ENCODE results near the gene FCRLB.
"Not testable (repeated sequence)": the region's sequence is repeated elsewhere in the genome, so short reads cannot be mapped to it uniquely, and the experiment has no call there.

The FCRLB gene

DNA sequence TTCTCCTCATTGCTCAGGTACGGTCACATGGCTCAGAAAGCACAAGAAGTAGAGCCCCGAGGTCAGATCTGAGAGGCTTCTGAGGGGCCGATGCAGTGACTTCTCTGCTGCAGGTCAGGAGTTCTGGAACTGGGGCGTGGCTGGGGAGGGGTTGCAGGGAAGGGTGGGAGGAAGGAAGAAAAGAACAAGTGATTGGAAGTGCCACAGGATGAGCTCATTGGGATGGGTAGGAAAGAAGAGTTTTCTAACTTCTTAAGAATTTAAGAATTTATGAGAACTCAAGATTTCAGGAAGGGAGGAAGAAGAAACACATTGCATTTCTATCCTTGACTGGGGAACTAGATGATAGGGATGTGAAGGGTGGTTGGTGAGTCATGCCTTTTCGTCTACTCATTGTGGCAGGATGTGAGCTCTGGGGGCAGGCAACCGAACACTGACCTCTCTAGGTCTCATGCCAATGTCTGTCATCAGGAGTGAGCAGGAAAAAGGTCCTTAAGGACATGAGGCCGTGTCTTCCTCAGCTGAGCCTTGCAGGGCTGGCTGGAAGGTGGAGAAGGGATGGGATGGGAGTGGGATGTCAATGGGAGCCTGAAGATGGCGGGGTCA is 497 bp downstream of the FCRLB start:
- Histone ChIP-seq H3K27ac (ENCODE audit: low read length) (no peak overlapping the region), H3K27me3 (ENCODE audit: low read depth, low read length) (no peaks in the 10 kb centered on the region), H3K4me3 (ENCODE audit: low read depth in 1 of 2, low read length in 2 of 2) (no peak overlapping the region), H3K9me3 (ENCODE audit: control insufficient read depth in 1 of 2, low read length in 2 of 2) (no peaks in the 10 kb centered on the region), H3K4me1 (ENCODE audit: control insufficient read depth in 1 of 2, insufficient read depth in 2 of 2, low read length in 2 of 2) (peaks cover 0 to 13% of the 10 kb centered on the region in 2 donors), H3K36me3 (ENCODE audit: control insufficient read depth in 1 of 2, insufficient read depth in 2 of 2, low read length in 2 of 2) (no peaks in the 10 kb centered on the region)

DNA sequence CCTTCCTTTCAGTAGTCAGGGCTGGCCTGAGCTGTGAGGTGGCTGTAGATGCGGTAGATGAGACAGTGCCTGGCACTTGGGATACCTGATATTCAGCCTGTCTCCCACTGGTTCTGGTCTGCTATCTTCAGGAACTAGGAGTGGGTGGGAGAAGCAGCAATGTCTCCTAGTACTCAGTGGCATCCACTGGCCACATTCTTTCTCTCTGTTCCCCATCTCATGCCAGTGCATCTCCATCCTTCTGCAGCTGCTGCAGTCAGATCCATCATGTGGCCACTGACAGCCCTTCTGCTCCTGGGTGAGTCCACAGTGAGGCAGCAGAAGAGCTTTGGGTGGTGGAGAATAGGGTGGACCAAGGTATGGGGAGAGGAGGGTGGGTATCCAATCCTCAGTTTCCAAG is 1.1 kb downstream of the FCRLB start:
- H3K36me3 ChIP-seq (ENCODE audit: control insufficient read depth in 1 of 2, insufficient read depth in 2 of 2, low read length in 2 of 2), result no peaks in the 10 kb centered on the region
- H3K9me3 ChIP-seq (ENCODE audit: control insufficient read depth in 1 of 2, low read length in 2 of 2), result no peaks in the 10 kb centered on the region
- peaks cover 0 to 13% of the 10 kb centered on the region in 2 donors for H3K4me1 ChIP-seq (ENCODE audit: control insufficient read depth in 1 of 2, insufficient read depth in 2 of 2, low read length in 2 of 2)
- H3K27ac ChIP-seq (ENCODE audit: low read length), result no peak overlapping the region
- H3K4me3 ChIP-seq (ENCODE audit: low read depth in 1 of 2, low read length in 2 of 2), result no peak overlapping the region
- no peaks in the 10 kb centered on the region for H3K27me3 ChIP-seq (ENCODE audit: low read depth, low read length)

DNA sequence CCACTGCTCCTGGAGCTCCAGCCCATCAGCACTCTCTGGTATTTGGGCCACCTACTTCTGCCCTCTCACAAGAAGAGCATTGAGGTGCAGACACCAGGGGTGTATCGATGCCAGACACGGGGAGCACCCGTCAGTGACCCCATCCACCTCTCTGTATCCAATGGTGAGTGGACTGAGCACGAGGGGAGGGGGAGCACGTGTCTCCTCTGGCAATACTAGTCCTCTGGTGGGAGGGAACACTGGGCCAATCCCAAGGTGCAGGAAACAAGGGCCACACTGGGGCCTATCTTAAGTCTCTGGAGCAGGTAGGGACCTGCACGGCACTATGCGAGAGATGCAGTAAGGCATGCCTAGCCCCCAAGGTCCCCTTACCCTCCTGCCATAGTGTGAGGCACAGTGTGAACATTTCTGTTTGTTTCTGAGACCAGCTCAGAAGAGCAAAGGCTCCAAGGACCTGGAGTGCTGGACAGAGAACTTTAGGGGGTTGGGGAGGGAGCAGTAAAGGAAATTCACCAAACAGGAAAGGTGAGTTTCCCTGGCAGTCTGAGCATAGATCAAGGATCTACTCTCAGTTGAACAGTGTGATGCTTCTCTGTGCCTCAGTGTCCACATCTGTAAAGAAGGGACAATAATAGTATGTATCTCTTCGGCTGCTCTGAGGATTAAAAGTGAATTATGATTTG is 2.3 kb downstream of the FCRLB start:
- peaks cover 0 to 13% of the 10 kb centered on the region in 2 donors for H3K4me1 ChIP-seq (ENCODE audit: control insufficient read depth in 1 of 2, insufficient read depth in 2 of 2, low read length in 2 of 2)
- H3K4me3 ChIP-seq (ENCODE audit: low read depth in 1 of 2, low read length in 2 of 2), result no peak overlapping the region
- no peaks in the 10 kb centered on the region for H3K9me3 ChIP-seq (ENCODE audit: control insufficient read depth in 1 of 2, low read length in 2 of 2)
- no peaks in the 10 kb centered on the region for H3K36me3 ChIP-seq (ENCODE audit: control insufficient read depth in 1 of 2, insufficient read depth in 2 of 2, low read length in 2 of 2)
- H3K27me3 ChIP-seq (ENCODE audit: low read depth, low read length), result no peaks in the 10 kb centered on the region
- no peak overlapping the region for H3K27ac ChIP-seq (ENCODE audit: low read length)

DNA sequence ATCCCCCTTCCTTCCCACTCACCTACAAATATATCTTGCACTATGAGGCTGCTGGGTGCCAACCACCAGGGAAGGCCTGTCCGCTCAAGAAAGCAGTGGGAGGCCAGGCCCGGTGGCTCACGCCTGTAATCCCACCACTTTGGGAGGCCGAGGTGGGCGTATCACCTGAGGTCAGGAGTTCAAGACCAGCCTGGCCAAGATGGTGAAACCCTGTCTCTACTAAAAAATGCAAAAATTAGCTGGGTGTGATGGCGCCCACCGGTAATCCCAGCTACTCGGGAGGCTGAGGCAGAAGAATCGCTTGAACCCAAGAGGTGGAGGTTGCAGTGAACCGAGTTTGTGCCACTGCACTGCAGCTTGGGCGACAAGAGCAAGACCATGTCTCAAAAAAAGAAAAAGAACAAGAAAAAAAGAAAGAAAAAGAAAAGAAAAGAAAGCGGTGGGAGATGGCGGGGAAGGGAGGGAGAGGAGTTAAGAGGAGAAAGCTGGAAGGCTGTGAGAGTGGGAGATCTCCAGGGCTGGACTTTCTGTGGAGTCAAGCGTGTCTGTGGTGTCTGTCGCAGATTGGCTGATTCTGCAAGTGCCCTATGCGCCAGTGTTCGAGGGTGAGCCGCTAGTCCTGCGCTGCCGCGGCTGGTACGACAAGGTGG is 4.0 kb downstream of the FCRLB start:
- Histone ChIP-seq H3K4me1 (ENCODE audit: control insufficient read depth in 1 of 2, insufficient read depth in 2 of 2, low read length in 2 of 2) (peaks cover 0 to 13% of the 10 kb centered on the region in 2 donors), H3K4me3 (ENCODE audit: low read depth in 1 of 2, low read length in 2 of 2) (peak overlapping the region; percentile 80 to 96)
- H3K9me3 ChIP-seq (ENCODE audit: control insufficient read depth in 1 of 2, low read length in 2 of 2); H3K27me3 ChIP-seq (ENCODE audit: low read depth, low read length); H3K27ac ChIP-seq (ENCODE audit: low read length); H3K36me3 ChIP-seq (ENCODE audit: control insufficient read depth in 1 of 2, insufficient read depth in 2 of 2, low read length in 2 of 2): not testable (repeated sequence)

DNA sequence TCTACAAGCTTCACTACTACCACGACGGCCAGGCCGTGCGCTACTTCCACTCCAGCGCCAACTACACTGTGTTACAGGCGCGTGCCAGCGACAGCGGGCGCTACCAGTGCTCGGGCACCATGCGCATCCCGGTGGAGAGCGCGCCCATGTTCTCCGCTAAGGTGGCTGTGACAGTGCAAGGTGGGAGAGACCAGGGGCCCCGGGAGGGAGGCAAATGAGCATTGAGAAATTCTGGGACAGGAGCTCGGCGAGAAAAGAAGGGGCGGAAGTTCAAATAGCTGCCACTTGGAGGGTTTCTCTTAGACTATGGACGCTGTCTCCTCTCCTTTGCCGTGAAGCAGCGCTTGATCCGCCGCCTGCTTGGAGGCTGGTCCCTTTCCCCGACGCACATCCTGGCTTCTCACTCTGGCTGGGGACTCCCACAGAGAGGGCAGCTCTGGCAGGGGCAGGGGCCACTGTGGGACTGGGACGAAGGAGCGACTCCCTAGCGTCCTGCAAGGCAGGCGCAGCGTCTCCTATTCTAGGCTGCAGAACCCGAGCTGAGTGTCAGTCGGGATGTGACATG is 4.6 kb downstream of the FCRLB start:
- H3K36me3 ChIP-seq (ENCODE audit: control insufficient read depth in 1 of 2, insufficient read depth in 2 of 2, low read length in 2 of 2), result no peaks in the 10 kb centered on the region
- H3K27ac ChIP-seq (ENCODE audit: low read length), result peak overlapping the region; percentile 51
- H3K4me1 ChIP-seq (ENCODE audit: control insufficient read depth in 1 of 2, insufficient read depth in 2 of 2, low read length in 2 of 2), result peaks cover 0 to 13% of the 10 kb centered on the region in 2 donors
- H3K4me3 ChIP-seq (ENCODE audit: low read depth in 1 of 2, low read length in 2 of 2), result peak overlapping the region; percentile 80 to 96
- no peaks in the 10 kb centered on the region for H3K27me3 ChIP-seq (ENCODE audit: low read depth, low read length)
- no peaks in the 10 kb centered on the region for H3K9me3 ChIP-seq (ENCODE audit: control insufficient read depth in 1 of 2, low read length in 2 of 2)

DNA sequence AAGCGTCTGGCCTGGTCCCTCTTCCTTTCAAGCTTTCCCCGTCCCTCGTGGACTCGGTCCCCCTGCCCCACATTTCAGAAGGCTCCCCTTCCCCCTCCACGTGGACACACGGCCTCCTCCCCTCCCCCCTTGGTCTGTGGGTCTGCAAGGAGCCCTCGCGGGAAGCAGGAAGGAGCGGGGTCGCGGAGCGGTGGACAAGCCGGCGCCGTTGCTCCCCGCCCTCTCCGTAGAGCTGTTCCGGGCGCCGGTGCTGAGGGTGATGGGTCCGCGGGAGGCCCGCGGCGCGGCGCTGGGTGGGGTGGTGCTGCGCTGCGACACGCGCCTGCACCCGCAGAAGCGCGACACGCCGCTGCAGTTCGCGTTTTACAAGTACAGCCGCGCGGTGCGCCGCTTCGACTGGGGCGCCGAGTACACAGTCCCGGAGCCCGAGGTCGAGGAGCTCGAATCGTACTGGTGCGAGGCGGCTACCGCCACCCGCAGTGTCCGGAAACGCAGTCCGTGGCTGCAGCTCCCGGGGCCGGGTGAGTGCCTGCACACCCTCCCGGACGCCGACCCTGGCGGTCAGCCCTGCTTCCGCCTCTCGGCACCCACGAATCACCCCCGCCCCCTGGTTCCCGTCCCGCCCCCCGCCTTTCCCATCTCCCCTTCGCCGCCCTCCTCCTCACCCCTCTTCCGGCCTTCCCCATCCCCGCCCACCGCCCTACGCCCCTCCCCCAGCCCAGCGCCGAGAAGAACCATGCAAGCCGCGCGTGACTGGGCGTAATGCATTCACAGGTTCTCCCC is 5.3 kb downstream of the FCRLB start:
- peak overlapping the region; percentile 51 for H3K27ac ChIP-seq (ENCODE audit: low read length)
- peaks cover 0 to 13% of the 10 kb centered on the region in 2 donors for H3K4me1 ChIP-seq (ENCODE audit: control insufficient read depth in 1 of 2, insufficient read depth in 2 of 2, low read length in 2 of 2)
- no peaks in the 10 kb centered on the region for H3K36me3 ChIP-seq (ENCODE audit: control insufficient read depth in 1 of 2, insufficient read depth in 2 of 2, low read length in 2 of 2)
- H3K9me3 ChIP-seq (ENCODE audit: control insufficient read depth in 1 of 2, low read length in 2 of 2), result no peaks in the 10 kb centered on the region
- peak overlapping the region; percentile 80 to 96 for H3K4me3 ChIP-seq (ENCODE audit: low read depth in 1 of 2, low read length in 2 of 2)
- H3K27me3 ChIP-seq (ENCODE audit: low read depth, low read length), result no peaks in the 10 kb centered on the region

DNA sequence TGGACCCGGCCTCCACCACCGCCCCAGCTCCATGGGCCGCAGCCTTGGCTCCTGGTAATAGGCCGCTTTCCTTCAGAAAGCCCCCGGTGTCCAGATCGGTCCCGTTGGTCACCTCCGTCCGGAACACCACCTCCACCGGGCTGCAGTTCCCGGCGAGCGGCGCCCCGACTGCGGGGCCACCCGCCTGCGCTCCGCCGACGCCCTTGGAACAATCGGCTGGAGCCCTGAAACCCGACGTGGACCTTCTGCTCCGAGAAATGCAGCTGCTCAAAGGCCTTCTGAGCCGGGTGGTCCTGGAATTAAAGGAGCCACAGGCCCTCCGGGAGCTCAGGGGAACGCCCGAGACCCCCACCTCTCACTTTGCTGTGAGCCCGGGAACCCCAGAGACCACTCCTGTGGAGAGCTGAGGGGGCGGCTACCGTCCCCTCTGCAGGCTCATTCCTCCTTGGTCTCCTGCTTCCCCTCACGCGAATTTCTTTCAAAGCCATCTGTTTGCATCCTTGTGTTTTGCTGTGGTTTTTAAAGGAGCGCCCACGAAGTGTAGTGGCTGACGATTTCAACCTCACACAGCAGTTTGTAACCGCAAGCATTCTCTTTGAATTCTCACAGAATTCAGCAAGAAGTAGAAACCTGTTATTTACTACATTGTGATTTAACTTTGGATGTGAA is 6.0 kb downstream of the FCRLB start:
- Histone ChIP-seq H3K4me3 (ENCODE audit: low read depth in 1 of 2, low read length in 2 of 2) (peak overlapping the region; percentile 61 to 96), H3K4me1 (ENCODE audit: control insufficient read depth in 1 of 2, insufficient read depth in 2 of 2, low read length in 2 of 2) (peaks cover 0 to 13% of the 10 kb centered on the region in 2 donors), H3K27ac (ENCODE audit: low read length) (no peak overlapping the region), H3K9me3 (ENCODE audit: control insufficient read depth in 1 of 2, low read length in 2 of 2) (no peaks in the 10 kb centered on the region), H3K27me3 (ENCODE audit: low read depth, low read length) (no peaks in the 10 kb centered on the region), H3K36me3 (ENCODE audit: control insufficient read depth in 1 of 2, insufficient read depth in 2 of 2, low read length in 2 of 2) (no peaks in the 10 kb centered on the region)

DNA sequence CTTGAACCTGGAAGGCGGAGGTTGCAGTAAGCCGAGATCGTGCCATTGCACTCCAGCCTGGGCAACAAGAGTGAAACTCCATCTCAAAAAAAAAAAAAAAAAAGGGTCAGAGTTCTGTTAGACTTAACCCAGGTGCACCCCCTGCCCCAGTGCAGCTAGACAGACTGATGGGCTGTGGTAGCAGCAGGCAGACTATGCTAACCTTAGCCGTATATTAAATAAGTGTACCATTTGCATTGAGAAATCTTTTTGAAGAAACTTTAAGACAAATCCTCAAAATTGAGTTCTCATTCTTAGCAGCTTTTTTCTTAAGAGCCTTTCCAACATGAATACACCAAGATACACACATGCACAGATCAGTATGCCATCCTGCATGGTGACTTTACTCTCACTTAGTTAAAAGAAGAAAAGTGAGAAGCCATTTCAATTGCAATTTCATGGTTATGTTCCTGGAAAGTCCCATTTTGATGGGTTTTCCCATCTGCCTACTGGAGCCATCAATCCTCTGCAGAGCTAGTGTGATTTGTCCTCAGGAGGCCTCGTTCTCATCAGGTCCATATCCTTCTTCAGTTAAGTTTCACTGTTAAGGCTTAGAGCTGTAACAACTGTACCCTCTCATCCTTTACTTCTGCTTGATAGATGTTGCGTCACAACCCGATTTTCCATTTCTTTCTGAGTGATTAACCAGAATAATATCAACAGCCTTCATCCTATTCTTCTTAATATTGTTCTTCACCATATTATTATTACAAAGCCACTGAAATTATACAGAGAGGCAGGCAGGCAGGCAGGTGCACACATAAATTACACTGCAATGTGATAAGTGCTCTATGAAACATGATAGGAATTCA is 7.3 kb downstream of the FCRLB start:
- no peaks in the 10 kb centered on the region for H3K9me3 ChIP-seq (ENCODE audit: control insufficient read depth in 1 of 2, low read length in 2 of 2)
- no peaks in the 10 kb centered on the region for H3K27me3 ChIP-seq (ENCODE audit: low read depth, low read length)
- H3K4me1 ChIP-seq (ENCODE audit: control insufficient read depth in 1 of 2, insufficient read depth in 2 of 2, low read length in 2 of 2), result peaks cover 0 to 13% of the 10 kb centered on the region in 2 donors
- H3K27ac ChIP-seq (ENCODE audit: low read length), result no peak overlapping the region
- H3K36me3 ChIP-seq (ENCODE audit: control insufficient read depth in 1 of 2, insufficient read depth in 2 of 2, low read length in 2 of 2), result no peaks in the 10 kb centered on the region
- H3K4me3 ChIP-seq (ENCODE audit: low read depth in 1 of 2, low read length in 2 of 2), result no peak overlapping the region

DNA sequence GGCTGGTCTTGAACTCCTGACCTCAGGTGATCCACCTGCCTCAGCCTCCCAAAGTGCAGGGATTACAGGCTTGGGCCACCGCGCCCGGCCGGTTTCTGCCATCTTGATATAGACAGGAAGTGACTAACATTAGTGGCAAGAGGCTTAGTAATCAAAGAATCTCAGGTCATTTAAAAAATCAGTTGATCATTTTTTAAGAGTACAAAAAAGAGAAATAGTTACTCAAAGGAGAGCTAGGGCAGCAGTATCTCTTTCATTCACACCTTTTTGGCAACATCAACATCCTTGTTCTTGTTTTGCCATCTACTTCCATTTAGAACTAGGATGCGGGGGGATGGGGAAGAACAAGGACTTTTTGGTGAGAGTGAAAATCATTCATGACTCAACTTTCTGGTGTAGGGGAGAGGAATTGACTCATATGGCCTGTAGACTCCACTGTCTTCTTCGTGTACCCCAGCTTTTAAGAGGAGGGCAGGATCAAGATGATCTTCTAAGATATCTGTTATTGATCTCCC is 8.8 kb downstream of the FCRLB start:
- Histone ChIP-seq H3K27ac (ENCODE audit: low read length) (no peak overlapping the region), H3K4me1 (ENCODE audit: control insufficient read depth in 1 of 2, insufficient read depth in 2 of 2, low read length in 2 of 2) (peaks cover 0 to 13% of the 10 kb centered on the region in 2 donors), H3K36me3 (ENCODE audit: control insufficient read depth in 1 of 2, insufficient read depth in 2 of 2, low read length in 2 of 2) (no peaks in the 10 kb centered on the region), H3K9me3 (ENCODE audit: control insufficient read depth in 1 of 2, low read length in 2 of 2) (no peaks in the 10 kb centered on the region), H3K4me3 (ENCODE audit: low read depth in 1 of 2, low read length in 2 of 2) (no peak overlapping the region), H3K27me3 (ENCODE audit: low read depth, low read length) (no peaks in the 10 kb centered on the region)

DNA sequence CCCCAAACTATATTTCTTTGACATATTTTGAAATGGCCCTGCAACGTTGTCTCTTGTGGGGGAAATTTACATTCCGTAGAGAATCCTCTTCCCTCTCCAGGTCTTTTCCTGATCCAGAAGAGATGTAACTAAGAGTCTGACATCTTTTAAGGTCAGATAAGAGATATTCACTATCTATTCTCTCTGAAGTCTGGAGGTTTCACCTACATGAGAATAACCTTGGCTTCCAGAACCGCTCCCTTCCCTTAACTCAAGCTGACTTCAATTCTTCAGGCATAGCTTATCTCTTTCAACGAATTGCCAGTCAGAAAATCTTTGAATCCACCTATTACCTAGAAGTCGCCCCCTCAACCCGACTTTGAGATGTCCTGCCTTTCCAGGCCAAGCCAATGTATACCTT is 9.9 kb downstream of the FCRLB start:
- Histone ChIP-seq H3K27me3 (ENCODE audit: low read depth, low read length) (no peaks in the 10 kb centered on the region), H3K4me3 (ENCODE audit: low read depth in 1 of 2, low read length in 2 of 2) (no peak overlapping the region), H3K36me3 (ENCODE audit: control insufficient read depth in 1 of 2, insufficient read depth in 2 of 2, low read length in 2 of 2) (no peaks in the 10 kb centered on the region), H3K9me3 (ENCODE audit: control insufficient read depth in 1 of 2, low read length in 2 of 2) (no peaks in the 10 kb centered on the region), H3K4me1 (ENCODE audit: control insufficient read depth in 1 of 2, insufficient read depth in 2 of 2, low read length in 2 of 2) (peaks cover 0 to 4% of the 10 kb centered on the region in 2 donors), H3K27ac (ENCODE audit: low read length) (no peak overlapping the region)
